Daoy (cell line): ENCODE results near the gene NEURL3. TPM values are rescaled to one million over a fixed set of nuclear protein-coding genes. Genes with fewer than 3 reads are reported as not detected.

ENCODE experiments used
- DNase-seq: peaks from one replicate; pipeline ENCODE4 v3.0.0-alpha.2; 2015; ENCODE audit warnings: low read depth
- total RNA-seq: library from RNA; depleted of rRNA; stranded (reverse); fragments of >200 nt; shearing (Covaris generic); gene quantifications from 2 replicates; pipeline ENCODE4 v1.2.3, GENCODE V29; 2014

Gene NEURL3
- total RNA-seq, 1 experiment from 2014 or later: 0.23 TPM

DNA sequence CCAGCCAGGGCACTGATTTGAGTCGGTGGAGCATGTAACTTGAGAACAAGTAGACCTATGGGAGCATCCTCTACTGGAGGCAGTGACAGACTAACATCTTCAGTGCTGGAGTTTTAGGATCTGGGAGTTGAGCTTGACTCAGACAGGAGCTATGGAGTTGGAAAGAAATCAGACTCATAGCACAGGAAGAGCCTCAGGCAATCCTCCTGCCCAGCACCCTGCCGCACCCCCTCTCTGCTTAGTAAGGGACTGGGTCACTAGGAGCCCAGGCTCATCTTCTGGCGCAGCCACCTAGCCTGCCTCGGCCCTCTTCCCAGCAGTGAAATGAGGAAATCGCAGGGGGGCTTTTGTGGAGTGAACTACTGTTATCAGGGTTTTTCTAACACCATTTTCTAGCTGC lies 35.0 kb upstream of the NEURL3 start:
- peak; percentile 59 for DNase-seq

DNA sequence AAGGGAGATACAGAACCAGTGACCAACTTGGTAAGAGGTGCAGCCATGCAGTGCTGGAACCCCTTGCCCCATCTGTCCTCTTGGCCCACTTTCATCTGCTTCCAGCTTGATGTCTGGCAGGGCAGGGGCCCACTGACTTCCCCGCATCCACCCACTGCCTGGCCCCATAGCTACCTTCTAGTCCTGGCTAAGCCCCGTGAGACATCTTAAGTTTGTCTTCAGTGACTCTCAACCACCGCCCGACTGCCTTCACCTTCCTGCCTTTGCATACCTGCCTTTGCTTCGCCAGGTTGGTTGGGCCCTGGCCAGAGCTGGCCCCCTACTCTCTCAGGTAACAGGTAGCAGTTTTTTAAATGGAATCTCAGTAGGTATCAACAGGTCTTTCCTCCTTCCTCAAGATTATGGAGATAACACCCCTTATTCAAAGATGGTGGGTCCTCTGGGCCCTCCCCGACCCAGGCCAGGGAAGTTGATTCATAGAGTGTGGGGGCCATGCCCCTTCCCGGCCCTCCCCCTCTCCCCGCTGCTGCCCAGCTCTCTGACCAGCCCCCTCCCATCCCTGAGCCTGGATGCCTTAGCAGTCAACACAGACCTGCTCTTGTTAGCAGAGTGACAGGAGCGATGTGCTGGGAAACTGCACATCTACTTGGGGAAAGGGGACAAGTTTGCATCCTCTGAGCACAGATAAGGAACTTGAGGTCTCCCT lies 34.2 kb upstream of the NEURL3 start:
- no peak for DNase-seq

DNA sequence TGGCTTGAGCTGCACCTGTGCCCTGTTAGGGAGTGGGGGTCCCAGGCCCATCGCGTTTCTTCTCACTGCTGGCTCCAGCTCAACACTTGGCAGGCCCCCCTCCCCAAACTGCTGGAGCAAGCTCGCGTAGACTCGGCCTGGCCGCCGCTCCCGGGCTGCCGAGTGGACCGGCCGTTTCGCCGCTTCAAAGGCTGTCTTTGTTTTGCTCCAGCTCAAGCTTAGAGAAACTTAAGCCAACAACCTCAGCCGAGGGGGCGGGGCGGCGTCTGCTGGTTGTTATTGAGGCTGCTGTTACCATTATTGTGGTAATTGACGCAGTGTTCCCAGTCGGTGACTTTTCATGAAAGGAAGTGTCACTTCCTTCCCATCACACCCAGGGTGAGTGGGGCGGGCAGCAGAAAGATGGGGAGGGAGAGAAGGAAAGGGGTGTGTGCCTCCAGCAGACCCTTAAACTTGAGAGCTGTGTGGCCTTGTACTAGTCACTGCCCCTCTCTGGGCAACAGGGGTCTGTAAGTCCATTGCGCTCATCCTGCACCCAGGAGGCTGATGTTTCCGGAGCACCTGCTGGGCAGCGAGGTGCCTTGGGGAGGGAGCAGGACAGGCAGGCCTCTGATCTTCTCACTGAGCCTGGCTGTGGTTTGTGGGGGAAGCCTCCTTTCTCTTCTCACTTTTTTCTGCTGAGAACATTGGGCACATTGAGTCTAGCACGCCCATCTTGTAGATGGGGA lies 33.5 kb upstream of the NEURL3 start:
- DNase-seq: no peak

DNA sequence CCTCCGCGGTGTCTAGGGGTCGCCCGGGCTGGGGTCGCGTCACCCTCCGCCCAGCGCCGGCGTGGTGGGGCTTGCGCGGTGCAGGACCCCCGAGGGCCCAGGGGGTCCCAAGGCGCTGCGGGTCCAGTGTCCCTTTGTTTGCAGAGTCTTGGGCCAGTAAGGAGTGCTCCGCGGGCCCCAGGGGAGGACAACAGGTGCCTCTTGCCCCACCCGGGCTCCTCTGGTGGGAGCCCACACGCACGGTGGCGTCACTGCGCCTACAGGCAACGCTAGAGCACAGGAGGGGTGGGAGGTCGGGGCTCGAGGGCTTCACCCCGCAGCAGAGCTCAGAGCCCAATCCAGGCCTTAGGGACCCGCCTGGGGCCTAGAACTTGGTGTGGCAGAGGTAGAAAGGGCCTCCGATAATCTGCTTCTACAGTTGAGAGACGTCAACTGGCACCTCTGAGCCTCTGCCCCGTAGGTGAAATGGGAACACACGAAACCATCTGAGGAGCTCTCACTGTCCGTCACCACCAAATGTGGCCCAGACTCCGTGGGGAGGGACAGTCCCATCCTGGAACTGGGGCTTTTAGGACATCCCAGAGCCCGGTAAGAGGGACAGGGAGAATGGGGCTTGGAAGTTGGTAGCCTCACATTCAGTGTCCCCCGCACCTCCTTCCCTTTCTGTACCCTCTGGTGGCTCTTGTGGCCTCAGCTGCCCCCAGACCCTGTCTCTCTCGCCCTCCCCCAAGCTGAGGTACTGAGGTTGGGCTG lies 32.8 kb upstream of the NEURL3 start:
- no peak for DNase-seq

DNA sequence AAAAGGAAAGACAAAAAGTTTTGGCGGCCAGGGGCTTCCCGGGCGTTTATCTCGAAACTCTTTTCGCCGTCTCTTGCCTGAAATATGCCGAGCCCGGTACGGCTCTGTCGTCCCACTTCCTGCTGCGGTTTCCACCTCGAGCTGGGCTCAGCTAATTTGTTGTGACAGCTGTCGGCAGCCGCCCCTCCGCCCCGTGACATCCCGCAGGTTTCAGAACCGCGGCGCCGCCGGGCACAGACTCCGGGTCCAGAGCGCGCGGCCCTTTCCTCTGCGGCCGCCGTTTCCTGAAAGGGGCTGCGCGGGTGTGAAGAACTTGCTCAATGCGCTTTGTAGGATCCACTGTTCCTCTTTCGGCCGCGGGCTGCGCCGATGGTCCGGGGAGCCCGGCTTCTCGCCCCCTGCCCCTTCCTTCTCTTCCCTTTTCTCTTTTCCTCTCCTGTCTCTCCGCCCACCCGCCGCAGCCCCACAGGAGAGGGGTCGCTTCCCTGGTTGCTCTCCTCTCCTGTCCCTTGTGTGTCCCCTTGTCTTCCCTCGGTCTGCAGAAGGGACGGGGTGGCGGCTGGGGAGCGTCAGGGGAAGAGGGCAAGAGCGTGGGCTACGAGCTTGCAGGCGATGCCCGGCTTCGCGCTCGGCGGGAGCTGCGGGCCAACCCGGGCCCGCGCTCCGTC lies 32.0 kb upstream of the NEURL3 start:
- peak; percentile 78 for DNase-seq

DNA sequence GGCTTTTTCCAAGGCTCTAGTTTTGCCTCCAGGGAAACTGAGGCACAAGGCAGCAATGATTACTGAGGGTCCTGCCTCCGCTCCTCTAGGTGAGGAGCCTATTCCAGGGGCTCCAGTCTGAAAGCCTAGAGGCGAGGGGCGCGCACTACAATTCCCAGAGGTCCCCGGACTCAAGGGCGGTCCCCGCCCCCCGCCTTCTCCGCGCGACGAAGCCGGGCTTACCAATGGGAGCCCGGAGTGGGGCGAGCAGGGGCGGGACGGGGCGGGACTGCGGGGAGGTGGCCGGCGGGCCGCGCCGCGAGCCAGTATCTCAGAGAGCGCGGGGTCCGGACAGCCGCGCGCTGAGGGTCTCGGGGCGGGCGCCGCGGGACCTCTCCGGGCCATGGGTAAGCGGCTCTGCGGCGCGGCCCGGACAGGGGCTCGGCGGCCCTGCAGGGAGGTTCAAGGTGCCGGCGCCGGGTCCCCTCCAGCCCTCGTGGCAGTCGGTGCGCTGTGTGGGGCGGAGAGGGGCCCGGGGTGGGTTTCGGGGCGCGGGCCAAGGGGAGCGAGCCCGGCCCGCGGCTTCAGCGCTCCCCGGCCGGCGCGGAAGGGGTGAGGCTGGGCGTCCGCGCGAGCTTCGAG lies 31.4 kb upstream of the NEURL3 start, which contains the start of gene ARID5A:
Gene ARID5A (plus strand): TSS at position 308 of the 621 bp plus-strand sequence. CDS start 75 bp downstream, at position 383.
- peak; percentile 94 for DNase-seq

DNA sequence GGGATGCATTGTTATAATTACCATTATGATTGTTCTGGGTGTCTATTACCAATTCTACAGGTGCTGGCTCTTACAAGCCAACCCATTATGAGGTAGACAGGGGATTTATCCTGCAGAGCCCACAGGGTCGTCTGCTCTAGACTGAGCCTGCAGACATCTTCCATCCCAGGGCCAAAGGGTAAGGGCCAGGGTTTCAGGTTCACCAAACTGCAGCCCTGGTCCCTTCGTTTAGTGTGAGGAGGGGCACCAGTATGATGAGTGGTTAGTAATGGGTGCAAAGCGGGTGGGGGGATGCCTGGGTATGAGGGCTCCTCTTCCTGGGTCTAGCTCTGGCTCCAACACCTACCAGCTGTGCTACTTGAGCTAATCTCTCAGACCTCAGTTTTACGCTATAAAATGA lies 30.2 kb upstream of the NEURL3 start:
- DNase-seq: no peak

DNA sequence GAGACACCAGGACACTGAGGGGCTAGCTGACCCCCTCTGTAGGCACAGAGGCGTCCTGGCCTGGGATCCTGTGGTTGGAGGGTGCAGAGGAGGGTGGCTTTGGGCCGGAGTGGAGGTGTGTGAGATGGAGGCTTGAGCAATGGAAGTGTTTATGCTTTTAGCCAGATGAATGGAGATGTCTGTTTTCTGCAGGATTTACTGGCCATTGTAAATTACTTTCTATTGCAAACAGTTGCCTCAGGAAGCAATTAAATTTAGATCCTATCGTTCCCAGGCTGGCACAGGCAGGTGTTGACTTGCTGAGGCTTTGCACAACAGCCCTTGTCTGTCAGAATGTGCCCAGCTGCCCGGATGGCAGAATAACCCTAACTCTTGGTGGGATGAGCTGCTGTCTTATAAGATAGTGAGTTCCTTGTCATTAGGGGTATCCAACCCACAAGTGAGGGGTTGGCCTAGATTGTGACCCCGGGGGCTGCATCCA lies 29.6 kb upstream of the NEURL3 start:
- no peak for DNase-seq

DNA sequence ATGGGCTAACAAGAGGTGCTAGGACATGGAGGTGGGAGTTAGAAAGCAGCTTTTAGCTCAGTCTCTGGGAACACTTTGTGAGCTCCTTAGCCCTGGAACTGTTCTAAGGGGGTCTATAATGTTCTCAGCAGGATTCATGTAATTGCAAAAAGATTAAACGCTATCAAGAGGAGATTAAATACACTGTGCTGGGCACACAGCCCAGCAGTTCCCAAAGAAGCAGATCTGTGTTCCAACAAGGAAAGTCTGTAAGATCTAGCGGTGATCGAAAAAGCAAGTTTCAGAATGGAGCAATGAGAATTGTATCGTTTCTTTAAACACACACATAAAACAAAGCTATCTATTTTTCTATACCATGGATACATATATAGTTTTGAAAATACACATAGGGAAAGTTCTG lies 29.0 kb upstream of the NEURL3 start:
- no peak for DNase-seq

DNA sequence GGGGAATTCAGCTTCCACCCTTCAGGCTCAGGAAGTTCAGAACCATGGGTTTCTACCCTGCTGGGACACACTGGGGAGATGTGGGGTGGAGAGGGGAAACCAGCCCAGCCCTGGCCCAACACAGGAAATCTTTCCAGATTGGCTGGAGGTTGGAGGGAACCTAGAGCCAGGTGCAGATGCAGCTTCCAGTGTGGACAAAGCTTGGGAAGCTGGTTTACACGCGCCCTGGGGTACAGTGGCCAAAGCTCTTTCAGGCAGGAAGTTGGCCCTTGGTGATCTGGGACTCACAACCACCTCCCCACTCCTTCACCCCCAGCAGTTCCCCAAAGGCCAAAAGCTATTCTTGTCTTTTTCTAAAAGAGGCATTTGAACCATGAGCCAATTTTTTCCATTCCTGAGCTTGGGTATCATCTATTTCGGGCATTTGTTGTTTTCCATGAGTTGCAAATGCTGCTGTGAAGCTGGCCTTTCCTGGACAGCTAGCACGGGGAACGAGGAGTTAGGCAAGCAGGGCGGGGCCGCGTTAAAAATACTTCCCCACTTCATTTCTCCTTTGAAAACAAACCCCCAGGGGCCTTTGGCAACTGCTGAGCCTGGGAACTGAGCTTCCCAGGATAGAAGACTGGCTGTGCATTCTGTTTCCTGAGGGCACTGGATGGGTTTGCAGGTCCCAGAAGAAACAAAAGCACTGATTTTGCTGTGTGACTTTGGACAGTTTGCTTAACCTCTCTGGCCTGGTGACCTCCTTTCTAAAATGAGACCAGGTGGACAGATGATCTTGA lies 28.3 kb upstream of the NEURL3 start:
- DNase-seq: no peak

DNA sequence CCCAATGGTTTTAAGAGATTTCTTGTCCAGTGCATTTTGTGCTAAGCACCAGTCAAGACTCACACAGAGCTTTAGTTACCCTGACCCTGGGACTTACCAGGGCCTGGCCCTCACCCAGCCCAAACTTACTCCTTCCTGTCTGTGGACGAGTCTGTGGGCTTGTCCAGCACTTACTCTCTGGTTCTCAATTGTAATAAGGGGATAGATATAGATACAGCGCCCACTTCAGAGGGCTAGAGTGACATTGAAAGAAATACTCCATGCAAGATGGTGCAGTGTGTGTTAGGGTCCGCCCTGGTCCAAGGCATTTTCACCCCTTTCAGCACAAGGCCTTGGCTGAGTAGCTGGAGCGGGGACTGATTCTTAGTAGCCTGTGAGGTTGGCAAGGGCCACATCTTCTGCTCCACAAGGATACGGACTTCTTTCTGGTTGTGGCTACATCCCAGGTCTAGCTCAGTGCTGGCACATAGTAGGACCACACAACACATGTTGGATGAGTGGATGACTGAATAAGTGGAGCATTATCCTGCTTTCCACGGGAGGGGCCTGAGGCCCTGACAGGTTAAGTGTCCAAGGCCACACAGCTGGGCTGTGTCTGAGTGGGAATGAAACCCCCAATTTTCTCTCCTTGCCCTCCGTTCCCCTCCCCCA lies 27.6 kb upstream of the NEURL3 start:
- no peak for DNase-seq

DNA sequence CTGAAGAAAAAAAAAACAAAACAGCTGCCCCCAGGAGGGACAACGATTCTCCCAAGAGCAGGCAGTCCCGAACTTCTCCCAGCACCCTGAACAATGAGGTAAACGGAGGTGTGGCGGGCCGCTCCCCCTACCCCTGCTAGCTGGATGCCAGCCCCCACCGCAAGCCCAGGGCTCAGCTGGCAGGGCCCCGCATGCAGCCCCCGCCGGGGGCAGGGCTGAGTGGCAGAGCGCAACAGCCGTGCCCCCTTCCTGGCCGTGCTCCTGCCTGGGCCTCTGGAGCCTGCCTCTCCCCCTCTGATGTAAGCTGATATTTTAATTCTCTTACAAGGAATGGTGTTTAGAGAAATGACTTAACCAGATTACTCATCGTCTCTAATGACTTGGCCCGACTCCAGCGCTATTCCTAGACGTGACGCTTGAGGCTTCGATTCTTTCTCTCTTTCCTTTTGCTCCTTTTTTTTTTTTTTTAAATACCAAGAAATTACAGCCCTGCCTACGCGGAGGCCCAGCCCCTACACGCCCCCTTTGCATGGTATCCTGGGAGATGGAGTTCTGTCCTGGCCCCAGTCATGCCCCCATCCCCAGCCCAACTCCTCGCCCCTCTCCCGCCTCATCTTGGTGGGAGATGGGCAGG lies 26.8 kb upstream of the NEURL3 start:
- DNase-seq: peak; percentile 97

DNA sequence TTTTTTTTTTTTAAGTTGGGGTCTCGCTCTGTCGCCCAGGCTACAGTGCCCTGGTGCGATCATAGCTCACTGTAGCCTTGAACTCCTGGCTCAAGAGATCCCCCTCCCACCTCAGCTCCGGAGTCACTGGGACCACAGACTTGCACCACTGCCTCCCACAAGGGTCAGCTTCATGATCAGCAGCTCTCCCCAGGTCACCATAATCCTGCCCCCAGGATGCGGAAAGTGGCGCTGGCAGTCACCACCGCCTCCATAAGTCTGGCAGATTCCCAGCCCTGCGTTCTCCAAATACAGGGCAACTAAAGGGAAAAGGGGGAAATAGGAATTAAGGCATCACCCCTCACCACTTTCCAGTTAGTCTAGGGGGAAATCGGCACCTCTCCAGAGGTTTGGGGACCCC lies 26.2 kb upstream of the NEURL3 start:
- DNase-seq: no peak

DNA sequence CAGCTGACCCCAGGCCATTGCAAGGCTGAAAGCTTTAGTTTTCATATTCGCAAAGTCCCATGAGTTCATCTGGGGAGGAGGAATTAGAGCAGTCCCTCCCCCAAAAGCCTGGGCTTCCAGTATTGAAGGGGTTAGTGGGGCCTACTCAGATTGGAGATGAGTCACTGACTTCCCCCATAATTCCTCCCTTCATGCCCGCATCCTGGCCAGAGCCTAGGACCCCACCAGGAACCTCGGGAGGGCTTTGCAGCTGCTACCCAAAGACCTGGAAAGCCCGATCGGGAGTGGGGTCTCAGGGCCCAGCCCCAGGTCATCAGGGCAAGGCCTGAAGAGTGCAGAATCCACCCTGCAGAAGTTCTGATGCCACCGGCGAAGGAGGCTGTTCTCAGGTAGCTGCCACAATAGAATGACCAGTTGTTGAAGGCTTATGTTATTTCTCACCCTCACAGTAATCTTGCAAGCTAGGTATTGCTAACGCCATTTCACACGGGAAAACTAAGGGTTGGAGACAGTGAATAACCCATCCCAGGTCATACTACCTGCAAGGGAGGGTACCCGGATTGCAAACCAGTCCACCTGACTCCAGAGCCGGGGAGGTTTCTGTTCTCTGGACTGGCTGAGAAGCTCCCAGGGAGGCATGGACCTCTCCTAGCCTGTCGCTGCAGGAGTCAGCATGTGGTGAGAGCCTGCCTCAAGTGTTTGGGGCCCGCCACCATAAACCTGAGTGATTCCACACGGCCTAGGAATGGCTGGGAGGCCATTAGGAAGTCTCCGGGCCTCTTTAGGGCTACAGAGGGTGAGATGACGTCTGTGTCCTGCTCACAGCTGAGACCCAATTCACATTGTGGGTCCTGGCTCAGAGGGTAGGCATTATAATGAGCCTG lies 25.6 kb upstream of the NEURL3 start:
- peak; percentile 39 for DNase-seq

DNA sequence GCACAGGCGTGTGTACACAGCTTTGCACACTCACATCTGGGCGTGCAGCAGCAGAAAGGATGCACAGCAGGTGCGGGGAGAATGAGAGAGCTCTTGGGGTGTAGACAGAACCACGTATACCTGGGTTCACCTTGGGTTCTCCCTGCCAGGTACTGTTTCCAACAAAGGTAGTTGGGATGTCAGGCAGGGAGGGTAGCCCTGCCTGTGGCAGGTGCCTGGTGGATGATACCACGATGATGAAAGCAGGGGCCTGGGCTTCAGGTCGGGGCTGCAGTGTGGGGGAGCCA lies 24.9 kb upstream of the NEURL3 start:
- DNase-seq: no peak

DNA sequence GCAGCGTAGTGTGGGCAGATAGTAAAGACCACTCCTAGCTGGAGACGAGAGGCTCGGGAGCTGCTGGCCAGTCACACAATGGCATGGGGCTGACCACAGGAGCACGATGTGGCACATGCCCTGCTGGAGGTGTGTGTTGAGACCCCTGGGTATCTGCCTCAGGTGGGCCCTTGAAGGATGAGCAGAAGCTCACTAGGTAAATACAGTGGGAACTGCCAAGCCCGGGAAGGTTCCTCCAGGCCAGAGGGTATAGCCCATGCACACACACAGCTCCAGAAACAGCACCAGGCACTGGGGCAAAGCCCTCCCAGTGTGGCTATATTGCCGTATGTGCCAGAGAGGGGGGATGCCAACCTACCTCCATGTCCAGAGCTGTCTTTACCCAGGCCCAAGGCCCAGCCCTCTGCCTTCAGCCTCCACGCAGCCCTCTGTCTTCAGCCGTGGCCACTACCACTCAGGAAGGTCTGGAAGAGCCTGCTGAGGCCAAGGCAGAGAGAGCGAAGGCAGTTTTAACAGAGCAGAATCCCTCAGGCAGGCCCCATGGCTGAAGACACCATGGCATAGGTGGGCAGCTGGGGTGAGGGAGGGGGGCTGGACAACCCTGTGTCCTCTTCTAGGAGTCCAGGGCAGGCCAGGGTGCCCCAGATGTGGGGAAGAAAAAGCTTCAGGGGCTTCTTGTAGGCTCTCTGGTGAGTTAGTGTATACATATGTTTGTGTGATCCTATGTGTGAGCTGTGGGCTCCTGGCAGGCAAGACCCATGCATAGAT lies 24.4 kb upstream of the NEURL3 start:
- no peak for DNase-seq

DNA sequence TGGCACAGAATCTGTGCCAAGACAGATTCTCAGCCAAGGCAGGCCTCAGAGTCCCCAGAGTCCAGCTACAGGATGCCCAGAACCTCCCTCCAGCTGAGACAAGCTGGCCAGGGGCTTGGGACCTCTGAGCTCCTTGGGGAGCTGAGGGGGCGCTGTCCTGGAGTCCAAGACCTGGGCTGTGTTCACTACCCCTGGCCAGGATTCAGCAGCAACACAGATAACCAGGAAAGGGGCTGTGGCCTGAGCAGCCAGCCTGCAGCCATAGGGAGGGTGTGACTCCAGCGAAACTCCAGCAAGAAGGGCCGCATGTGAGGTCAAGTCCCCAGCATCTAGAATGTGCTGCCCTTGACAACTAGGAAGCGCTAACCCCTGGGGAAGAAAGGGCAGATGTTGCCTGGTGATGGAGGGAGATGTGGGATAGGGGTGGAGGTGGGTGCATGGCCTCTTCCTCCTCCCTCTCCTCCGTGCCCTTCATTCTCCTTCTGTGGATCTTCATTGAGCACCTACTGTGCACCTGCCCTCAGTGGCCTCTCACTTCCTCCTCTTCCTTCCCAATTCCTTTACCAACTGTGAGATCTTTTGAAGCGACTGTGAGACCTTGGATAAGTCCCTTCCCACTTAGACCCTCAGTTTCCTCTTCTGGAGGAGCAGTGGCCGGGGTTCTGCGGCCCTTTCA lies 23.7 kb upstream of the NEURL3 start:
- no peak for DNase-seq
